T-helper 1 cell treated with Interleukin-12 subunit alpha and Interleukin-12 subunit beta and Interleukin-4 antibody, amounts not matched to agents 30 μg/mL and 1 μg/mL, for 36 hours (primary cell): ENCODE measurements around the gene ANO3.

Experiments
- H3K27ac Mint-ChIP-seq: one replicate; pipeline ENCODE4 v1.8.0; 2021; ENCODE audit warnings: mild to moderate bottlenecking, mixed read lengths
- H3K27me3 Mint-ChIP-seq: one replicate; pipeline ENCODE4 v1.8.0; 2021; ENCODE audit warnings: low read depth, mixed read lengths
- H3K36me3 Mint-ChIP-seq: one replicate; pipeline ENCODE4 v1.8.0; 2021; ENCODE audit warnings: low read depth, mixed read lengths
- H3K4me1 Mint-ChIP-seq: one replicate; pipeline ENCODE4 v1.8.0; 2021; ENCODE audit warnings: low read depth, mixed read lengths
- H3K4me3 Mint-ChIP-seq: one replicate; pipeline ENCODE4 v1.8.0; 2021; ENCODE audit warnings: mild to moderate bottlenecking, moderate library complexity, mixed read lengths
- H3K9me3 Mint-ChIP-seq: one replicate; pipeline ENCODE4 v1.8.0; 2021; ENCODE audit warnings: mixed read lengths

Gene ANO3

DNA sequence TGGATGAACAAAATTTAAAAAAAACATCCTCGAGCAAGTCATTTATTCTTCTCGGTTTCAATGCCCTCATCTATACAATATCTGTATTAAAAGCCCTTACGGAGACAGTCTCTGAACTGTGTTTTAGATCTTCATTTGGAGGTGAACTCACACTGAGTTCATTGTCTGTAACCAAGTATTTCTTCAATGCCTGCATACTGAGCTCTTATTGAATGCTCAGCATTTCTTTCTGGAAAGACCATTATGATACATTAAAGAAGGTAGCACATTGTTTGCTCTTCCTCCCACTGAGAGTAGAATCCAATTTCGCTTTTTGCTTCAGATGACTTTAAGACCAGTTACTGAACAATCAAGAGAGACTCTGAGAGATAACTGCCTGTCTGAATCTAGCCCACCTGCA is 1.7 kb upstream of the ANO3 start:
- Mint-ChIP-seq H3K27ac (no peak overlapping the region), H3K9me3 (no peaks in the 10 kb centered on the region), H3K27me3 (peaks cover 14% of the 10 kb centered on the region), H3K4me3 (no peak overlapping the region), H3K4me1 (no peaks in the 10 kb centered on the region), H3K36me3 (no peaks in the 10 kb centered on the region)

- H3K27ac Mint-ChIP-seq, result no peak overlapping the region
- peaks cover 14% of the 10 kb centered on the region for H3K27me3 Mint-ChIP-seq
- no peaks in the 10 kb centered on the region for H3K4me1 Mint-ChIP-seq
- H3K36me3 Mint-ChIP-seq, result no peaks in the 10 kb centered on the region
- H3K4me3 Mint-ChIP-seq, result no peak overlapping the region
- no peaks in the 10 kb centered on the region for H3K9me3 Mint-ChIP-seq
These were observed 614 bp downstream of the ANO3 start for GRCh38 chr11:26332572-26332915.

DNA sequence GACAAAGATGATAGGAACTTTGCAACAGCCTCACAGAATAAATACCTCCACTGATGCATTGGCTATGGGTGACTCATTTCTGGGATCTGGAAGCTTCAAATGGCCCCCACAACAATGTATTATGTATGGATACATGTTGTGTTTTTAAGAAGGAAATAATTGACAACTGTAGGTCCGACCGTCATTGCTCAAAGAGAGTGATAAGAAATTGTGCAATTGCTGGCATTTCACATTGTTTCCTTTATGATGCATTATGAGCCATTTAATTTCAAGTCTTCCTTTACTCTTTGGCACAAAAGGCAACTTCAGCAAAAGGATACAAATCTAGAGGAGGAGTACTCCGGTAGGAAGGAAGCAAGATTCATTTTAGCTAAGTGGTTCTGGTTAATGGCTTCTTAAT is 2.0 kb downstream of the ANO3 start:
- no peaks in the 10 kb centered on the region for H3K36me3 Mint-ChIP-seq
- no peaks in the 10 kb centered on the region for H3K4me1 Mint-ChIP-seq
- H3K9me3 Mint-ChIP-seq, result no peaks in the 10 kb centered on the region
- peaks cover 14% of the 10 kb centered on the region for H3K27me3 Mint-ChIP-seq
- no peak overlapping the region for H3K27ac Mint-ChIP-seq
- no peak overlapping the region for H3K4me3 Mint-ChIP-seq

- Mint-ChIP-seq H3K9me3 (no peaks in the 10 kb centered on the region), H3K27ac (no peak overlapping the region), H3K4me1 (no peaks in the 10 kb centered on the region), H3K4me3 (no peak overlapping the region), H3K27me3 (peaks cover 14% of the 10 kb centered on the region), H3K36me3 (no peaks in the 10 kb centered on the region)
These were observed 4.0 kb downstream of the ANO3 start for GRCh38 chr11:26335903-26336302.

DNA sequence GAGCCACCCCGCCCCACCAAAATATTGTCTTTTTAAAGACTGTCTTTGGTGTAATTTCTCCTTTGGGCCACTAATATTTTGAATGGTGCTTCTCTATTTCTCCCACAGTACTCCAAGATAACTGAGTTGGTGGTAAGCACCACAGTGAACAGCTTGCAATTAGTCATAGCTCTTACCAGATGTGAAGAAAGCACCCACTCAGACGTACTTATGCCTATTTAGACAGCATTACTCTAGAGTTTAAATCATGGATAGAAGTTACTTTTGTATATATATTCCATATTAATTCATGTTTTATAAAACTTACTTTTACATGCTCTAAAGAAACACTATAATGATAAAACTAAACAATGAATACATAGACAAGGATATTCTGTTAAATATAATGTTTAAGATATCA is 12.7 kb downstream of the ANO3 start:
- Mint-ChIP-seq H3K4me1 (no peaks in the 10 kb centered on the region), H3K27me3 (no peaks in the 10 kb centered on the region), H3K4me3 (no peak overlapping the region), H3K36me3 (no peaks in the 10 kb centered on the region), H3K9me3 (peaks cover 4% of the 10 kb centered on the region), H3K27ac (no peak overlapping the region)

- H3K36me3 Mint-ChIP-seq, result no peaks in the 10 kb centered on the region
- H3K27me3 Mint-ChIP-seq, result no peaks in the 10 kb centered on the region
- no peaks in the 10 kb centered on the region for H3K4me1 Mint-ChIP-seq
- no peak overlapping the region for H3K27ac Mint-ChIP-seq
- H3K4me3 Mint-ChIP-seq, result no peak overlapping the region
- H3K9me3 Mint-ChIP-seq, result peaks cover 7% of the 10 kb centered on the region
These were observed 16.8 kb downstream of the ANO3 start for GRCh38 chr11:26348776-26349175.

- H3K27me3 Mint-ChIP-seq, result no peaks in the 10 kb centered on the region
- no peaks in the 10 kb centered on the region for H3K4me1 Mint-ChIP-seq
- H3K36me3 Mint-ChIP-seq, result no peaks in the 10 kb centered on the region
- peaks cover 7% of the 10 kb centered on the region for H3K9me3 Mint-ChIP-seq
- no peak overlapping the region for H3K4me3 Mint-ChIP-seq
- H3K27ac Mint-ChIP-seq, result no peak overlapping the region
These were observed 18.1 kb downstream of the ANO3 start for GRCh38 chr11:26350002-26350401.

DNA sequence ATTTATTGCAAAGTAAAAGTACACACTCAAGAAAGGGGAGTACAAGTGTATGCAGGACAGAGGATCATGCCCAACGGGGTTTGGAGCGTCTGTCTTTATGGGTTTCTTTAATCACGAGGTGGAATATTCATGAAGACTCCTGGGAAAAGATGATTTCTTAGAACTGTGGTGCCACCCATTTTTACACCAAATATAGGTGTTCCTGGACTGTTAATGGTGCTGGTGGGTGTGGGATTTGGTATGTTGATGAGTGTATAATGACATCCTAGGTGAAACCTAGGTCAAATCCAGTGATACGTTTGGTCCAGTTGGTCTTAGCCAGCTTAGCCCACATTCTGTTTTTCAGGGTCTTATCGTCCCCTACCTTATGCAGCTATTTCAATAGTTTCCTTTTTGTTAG is 21.1 kb downstream of the ANO3 start:
- H3K27ac Mint-ChIP-seq, result no peak overlapping the region
- H3K36me3 Mint-ChIP-seq, result no peaks in the 10 kb centered on the region
- H3K9me3 Mint-ChIP-seq, result peaks cover 3% of the 10 kb centered on the region
- no peak overlapping the region for H3K4me3 Mint-ChIP-seq
- no peaks in the 10 kb centered on the region for H3K4me1 Mint-ChIP-seq
- no peaks in the 10 kb centered on the region for H3K27me3 Mint-ChIP-seq

DNA sequence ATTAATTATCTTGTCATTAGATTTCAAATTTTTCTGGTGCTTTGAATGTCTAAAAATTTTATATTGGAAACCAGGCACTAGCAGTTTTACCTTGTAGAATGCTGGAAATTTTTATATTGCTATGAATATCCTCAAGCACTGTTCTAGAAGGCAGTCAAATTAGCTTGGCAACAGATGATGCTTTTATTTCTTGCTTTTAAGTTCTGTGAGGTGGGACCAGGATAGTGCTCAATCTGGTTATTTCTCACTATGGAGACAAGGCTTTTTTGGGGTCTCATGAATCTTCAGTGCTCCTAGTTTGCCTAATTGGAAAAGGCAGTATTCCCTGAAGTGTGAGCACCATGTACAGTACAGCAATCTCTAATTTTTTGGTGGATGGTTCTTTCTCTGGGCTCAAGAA is 27.1 kb downstream of the ANO3 start:
- H3K4me3 Mint-ChIP-seq, result no peak overlapping the region
- no peaks in the 10 kb centered on the region for H3K4me1 Mint-ChIP-seq
- H3K27me3 Mint-ChIP-seq, result no peaks in the 10 kb centered on the region
- no peak overlapping the region for H3K27ac Mint-ChIP-seq
- H3K36me3 Mint-ChIP-seq, result no peaks in the 10 kb centered on the region
- H3K9me3 Mint-ChIP-seq, result peaks cover 8% of the 10 kb centered on the region

GRCh38 chr11:26365284-26365683 is 33.4 kb downstream of the ANO3 start:
- Mint-ChIP-seq H3K4me1 (no peaks in the 10 kb centered on the region), H3K4me3 (no peak overlapping the region), H3K36me3 (no peaks in the 10 kb centered on the region), H3K9me3 (peaks cover 20% of the 10 kb centered on the region), H3K27ac (no peak overlapping the region), H3K27me3 (no peaks in the 10 kb centered on the region)

GRCh38 chr11:26377619-26378018 is 45.7 kb downstream of the ANO3 start:
- Mint-ChIP-seq H3K27ac (no peak overlapping the region), H3K4me1 (no peaks in the 10 kb centered on the region), H3K9me3 (peaks cover 17% of the 10 kb centered on the region), H3K4me3 (no peak overlapping the region), H3K36me3 (no peaks in the 10 kb centered on the region), H3K27me3 (no peaks in the 10 kb centered on the region)

GRCh38 chr11:26399336-26399735 is 67.4 kb downstream of the ANO3 start:
- no peaks in the 10 kb centered on the region for H3K36me3 Mint-ChIP-seq
- H3K4me1 Mint-ChIP-seq, result no peaks in the 10 kb centered on the region
- peaks cover 4% of the 10 kb centered on the region for H3K9me3 Mint-ChIP-seq
- no peak overlapping the region for H3K4me3 Mint-ChIP-seq
- H3K27me3 Mint-ChIP-seq, result no peaks in the 10 kb centered on the region
- no peak overlapping the region for H3K27ac Mint-ChIP-seq

DNA sequence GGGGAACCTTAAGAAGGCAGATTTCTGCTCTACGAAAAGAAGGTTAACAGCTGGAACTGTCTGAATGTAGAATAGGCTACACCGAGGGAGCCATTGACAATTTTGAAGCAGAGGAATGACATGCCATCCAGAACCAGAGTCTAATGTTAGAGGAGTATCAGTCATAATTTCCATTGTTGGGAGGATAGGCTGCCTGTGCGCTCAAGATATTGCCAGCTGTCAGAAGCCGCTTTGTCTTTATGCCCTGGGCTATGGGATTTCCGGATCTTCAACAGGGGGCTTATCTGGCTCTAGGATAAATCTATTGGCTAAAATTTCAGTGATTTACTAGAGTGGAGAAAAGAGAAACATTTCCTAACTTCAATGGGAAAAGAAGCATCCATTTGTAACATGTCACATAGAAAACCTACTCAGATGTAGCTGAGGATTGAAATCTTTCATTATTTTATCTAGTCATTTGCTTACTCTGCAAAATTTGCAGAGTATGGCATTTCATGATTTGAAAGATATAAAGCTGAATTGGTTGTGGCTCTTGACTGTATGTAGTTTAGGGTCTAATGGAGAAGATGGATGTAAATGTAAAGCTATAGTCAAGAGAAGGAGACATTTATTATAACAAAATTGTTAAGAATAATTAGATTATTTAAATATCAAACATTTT is 78.9 kb downstream of the ANO3 start:
- no peaks in the 10 kb centered on the region for H3K36me3 Mint-ChIP-seq
- H3K27ac Mint-ChIP-seq, result no peak overlapping the region
- peaks cover 3% of the 10 kb centered on the region for H3K9me3 Mint-ChIP-seq
- H3K4me3 Mint-ChIP-seq, result no peak overlapping the region
- H3K27me3 Mint-ChIP-seq, result no peaks in the 10 kb centered on the region
- H3K4me1 Mint-ChIP-seq, result no peaks in the 10 kb centered on the region

DNA sequence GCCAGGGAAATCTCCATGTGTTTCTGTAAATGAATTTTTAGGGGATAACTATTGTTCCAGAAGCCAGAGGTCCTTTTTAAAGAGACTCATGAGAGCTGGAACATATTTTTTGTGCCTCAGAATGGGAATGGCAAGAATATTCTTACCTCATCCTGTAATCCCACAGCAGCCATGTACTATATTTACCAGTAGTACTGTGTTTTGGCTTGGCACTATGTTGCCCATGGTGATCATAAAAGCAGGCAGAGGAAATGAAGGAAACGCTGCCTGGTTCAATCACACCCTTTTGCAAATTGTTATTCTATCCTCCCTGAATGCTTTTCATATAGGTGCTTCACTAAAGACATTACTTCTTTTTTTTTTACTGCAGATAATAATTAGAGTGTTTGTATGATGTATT is 81.0 kb downstream of the ANO3 start:
- no peak overlapping the region for H3K4me3 Mint-ChIP-seq
- no peak overlapping the region for H3K27ac Mint-ChIP-seq
- H3K9me3 Mint-ChIP-seq, result no peaks in the 10 kb centered on the region
- no peaks in the 10 kb centered on the region for H3K36me3 Mint-ChIP-seq
- no peaks in the 10 kb centered on the region for H3K27me3 Mint-ChIP-seq
- no peaks in the 10 kb centered on the region for H3K4me1 Mint-ChIP-seq

- Mint-ChIP-seq H3K36me3 (no peaks in the 10 kb centered on the region), H3K9me3 (no peaks in the 10 kb centered on the region), H3K27ac (no peak overlapping the region), H3K4me3 (no peak overlapping the region), H3K4me1 (no peaks in the 10 kb centered on the region), H3K27me3 (no peaks in the 10 kb centered on the region)
These were observed 86.5 kb downstream of the ANO3 start for GRCh38 chr11:26418386-26418912.

- Mint-ChIP-seq H3K9me3 (no peaks in the 10 kb centered on the region), H3K4me3 (no peak overlapping the region), H3K27me3 (no peaks in the 10 kb centered on the region), H3K27ac (no peak overlapping the region), H3K4me1 (no peaks in the 10 kb centered on the region), H3K36me3 (no peaks in the 10 kb centered on the region)
These were observed 88.4 kb downstream of the ANO3 start for GRCh38 chr11:26420331-26420730.
